ENCODE data around the gene EPB41L4A. TPM values are rescaled to one million over a fixed set of nuclear protein-coding genes. Genes with fewer than 3 reads are reported as not detected.
"Not testable (repeated sequence)": the region's sequence is repeated elsewhere in the genome, so short reads cannot be mapped to it uniquely, and the experiment has no call there.

Gene EPB41L4A
- total RNA-seq, 2 donors from 2014 or later, result 7.7 to 9.9 TPM

GRCh38 chr5:112396430-112396829 is 22.6 kb downstream of the EPB41L4A start:
- Mint-ChIP-seq H3K27ac (no peak overlapping the region), H3K36me3 (ENCODE audit: low read depth) (no peaks in the 10 kb centered on the region), H3K4me3 (no peak overlapping the region), H3K27me3 (ENCODE audit: insufficient read depth) (peaks cover 74% of the 10 kb centered on the region), H3K4me1 (no peaks in the 10 kb centered on the region), H3K9me3 (peaks cover 7% of the 10 kb centered on the region)
- peaks cover under 1% of the 10 kb centered on the region for H3K27me3 ChIP-seq (ENCODE audit: control insufficient read depth, insufficient read depth, low read length, poor library complexity, severe bottlenecking)
- H3K36me3 ChIP-seq (ENCODE audit: control insufficient read depth, insufficient read depth, low read length), result no peaks in the 10 kb centered on the region
- no peak overlapping the region for H3K4me3 ChIP-seq (ENCODE audit: low read length)
- no peak for DNase-seq
- WGBS, 2 experiments (ENCODE audit: insufficient coverage in 1 of 2, insufficient read length in 1 of 2), result 94 to 100% methylated on average over 3 to 4 of the region's 4 CpGs
- H3K4me1 ChIP-seq (ENCODE audit: control insufficient read depth, insufficient read depth, low read length), result no peaks in the 10 kb centered on the region
- H3K27ac ChIP-seq (ENCODE audit: low read depth, low read length), result no peak overlapping the region
- H3K9me3 ChIP-seq (ENCODE audit: control insufficient read depth, low read length), result no peaks in the 10 kb centered on the region
- H3K9ac ChIP-seq (ENCODE audit: extremely low read depth, low read length, poor library complexity, severe bottlenecking), result no peak overlapping the region
- no peak for TF ChIP-seq CTCF (conservative IDR thresholded peaks at IDR 0.05)

GRCh38 chr5:112395299-112395698 is 23.8 kb downstream of the EPB41L4A start:
- DNase-seq; H3K27ac ChIP-seq (ENCODE audit: low read depth, low read length); H3K36me3 ChIP-seq (ENCODE audit: control insufficient read depth, insufficient read depth, low read length); H3K4me1 ChIP-seq (ENCODE audit: control insufficient read depth, insufficient read depth, low read length); H3K27me3 ChIP-seq (ENCODE audit: control insufficient read depth, insufficient read depth, low read length, poor library complexity, severe bottlenecking); H3K9me3 ChIP-seq (ENCODE audit: control insufficient read depth, low read length); H3K4me3 Mint-ChIP-seq; H3K27ac Mint-ChIP-seq; H3K36me3 Mint-ChIP-seq (ENCODE audit: low read depth); H3K4me3 ChIP-seq (ENCODE audit: low read length); H3K9ac ChIP-seq (ENCODE audit: extremely low read depth, low read length, poor library complexity, severe bottlenecking); H3K9me3 Mint-ChIP-seq; H3K4me1 Mint-ChIP-seq: not testable (repeated sequence)
- WGBS, 2 experiments (ENCODE audit: insufficient coverage in 1 of 2, insufficient read length in 1 of 2), result 100% methylated on average over 1 of the region's 4 CpGs; no CpG with 5 or more reads in 1 of the 2 experiments
- peaks cover 78% of the 10 kb centered on the region for H3K27me3 Mint-ChIP-seq (ENCODE audit: insufficient read depth)

GRCh38 chr5:112390327-112390726 is 28.8 kb downstream of the EPB41L4A start:
- Mint-ChIP-seq H3K4me3 (no peak overlapping the region), H3K9me3 (no peaks in the 10 kb centered on the region), H3K27me3 (ENCODE audit: insufficient read depth) (peaks cover 93% of the 10 kb centered on the region), H3K27ac (no peak overlapping the region), H3K4me1 (peaks cover 25% of the 10 kb centered on the region), H3K36me3 (ENCODE audit: low read depth) (no peaks in the 10 kb centered on the region)
- 70 to 71% methylated on average over 8 of the region's 8 CpGs for WGBS, 2 experiments (ENCODE audit: insufficient coverage in 1 of 2, insufficient read length in 1 of 2)
- no peak overlapping the region for H3K27ac ChIP-seq (ENCODE audit: low read depth, low read length)
- H3K9me3 ChIP-seq (ENCODE audit: control insufficient read depth, low read length), result no peaks in the 10 kb centered on the region
- peaks cover 5% of the 10 kb centered on the region for H3K27me3 ChIP-seq (ENCODE audit: control insufficient read depth, insufficient read depth, low read length, poor library complexity, severe bottlenecking)
- H3K4me1 ChIP-seq (ENCODE audit: control insufficient read depth, insufficient read depth, low read length), result no peaks in the 10 kb centered on the region
- peak; percentile 74 for DNase-seq
- no peak overlapping the region for H3K4me3 ChIP-seq (ENCODE audit: low read length)
- no peaks in the 10 kb centered on the region for H3K36me3 ChIP-seq (ENCODE audit: control insufficient read depth, insufficient read depth, low read length)
- no peak for TF ChIP-seq CTCF (conservative IDR thresholded peaks at IDR 0.05)
- H3K9ac ChIP-seq (ENCODE audit: extremely low read depth, low read length, poor library complexity, severe bottlenecking), result no peak overlapping the region

- H3K4me1 Mint-ChIP-seq, result peaks cover 25% of the 10 kb centered on the region
- H3K4me3 Mint-ChIP-seq, result no peak overlapping the region
- no peak for TF ChIP-seq CTCF (conservative IDR thresholded peaks at IDR 0.05)
- no peaks in the 10 kb centered on the region for H3K36me3 ChIP-seq (ENCODE audit: control insufficient read depth, insufficient read depth, low read length)
- no peaks in the 10 kb centered on the region for H3K9me3 ChIP-seq (ENCODE audit: control insufficient read depth, low read length)
- no peak overlapping the region for H3K4me3 ChIP-seq (ENCODE audit: low read length)
- H3K27me3 ChIP-seq (ENCODE audit: control insufficient read depth, insufficient read depth, low read length, poor library complexity, severe bottlenecking), result peaks cover 5% of the 10 kb centered on the region
- H3K9me3 Mint-ChIP-seq, result no peaks in the 10 kb centered on the region
- no peak overlapping the region for H3K9ac ChIP-seq (ENCODE audit: extremely low read depth, low read length, poor library complexity, severe bottlenecking)
- H3K4me1 ChIP-seq (ENCODE audit: control insufficient read depth, insufficient read depth, low read length), result no peaks in the 10 kb centered on the region
- peaks cover 93% of the 10 kb centered on the region for H3K27me3 Mint-ChIP-seq (ENCODE audit: insufficient read depth)
- no peak for DNase-seq
- H3K36me3 Mint-ChIP-seq (ENCODE audit: low read depth), result no peaks in the 10 kb centered on the region
- WGBS, 2 experiments (ENCODE audit: insufficient coverage in 1 of 2, insufficient read length in 1 of 2), result 57 to 67% methylated on average over 1 to 3 of the region's 3 CpGs
- no peak overlapping the region for H3K27ac Mint-ChIP-seq
- no peak overlapping the region for H3K27ac ChIP-seq (ENCODE audit: low read depth, low read length)
Observed at GRCh38 chr5:112388739-112389138, 30.3 kb downstream of the EPB41L4A start.

Data from endodermal cell (in vitro differentiated cells).